NCI-H1417 treated with DMSO at 0.1 percent for 48 hours (cell line): ENCODE data around the gene CCL4.
"Not testable (repeated sequence)": the region's sequence is repeated elsewhere in the genome, so short reads cannot be mapped to it uniquely, and the experiment has no call there.

ENCODE experiments used
- DNase-seq: peaks from one replicate; lab custom pipeline; 2025; lab: John Stamatoyannopoulos, UW

The CCL4 gene

GRCh38 chr17:36087897-36088572, 15.6 kb upstream of the CCL4 start:
- DNase-seq = not testable (repeated sequence)

DNA sequence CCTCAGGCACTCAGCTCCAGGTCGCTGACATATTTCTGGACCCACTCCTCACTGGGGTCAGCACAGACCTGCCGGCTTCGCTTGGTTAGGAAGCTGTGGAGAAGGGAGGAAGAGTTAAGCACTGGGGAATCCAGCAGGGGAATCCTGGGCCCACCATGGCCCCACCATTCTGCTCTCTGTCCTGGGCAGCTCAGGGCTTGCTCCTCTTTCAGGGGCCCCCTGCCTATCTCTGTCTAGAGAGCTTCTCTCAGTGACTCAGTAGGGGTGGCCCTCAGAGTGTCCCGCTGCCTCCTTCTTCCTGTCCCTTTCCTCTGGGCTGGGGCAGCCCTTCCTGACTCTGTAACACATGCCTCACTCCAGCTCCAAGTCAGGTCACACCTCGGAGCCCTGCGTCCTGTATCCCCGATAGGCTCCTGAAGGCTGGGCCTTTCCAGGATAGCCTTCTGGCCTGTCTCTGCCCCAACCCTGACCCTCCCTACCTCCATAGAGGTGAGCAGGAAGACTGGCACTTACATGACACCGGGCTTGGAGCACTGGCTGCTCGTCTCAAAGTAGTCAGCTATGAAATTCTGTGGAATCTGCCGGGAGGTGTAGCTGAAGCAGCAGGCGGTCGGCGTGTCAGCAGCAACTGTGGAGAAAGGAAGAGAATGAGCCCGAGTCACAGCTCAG, 14.8 kb upstream of the CCL4 start:
- DNase-seq = no peak

- no peak for DNase-seq
These were observed 14.2 kb upstream of the CCL4 start for GRCh38 chr17:36089339-36089865.

- no peak for DNase-seq
These were observed 13.5 kb upstream of the CCL4 start, which contains the start of gene CCL3 for GRCh38 chr17:36089888-36090836. CCL3 (minus strand) TSS chr17:36090143; CDS start chr17:36090058, 85 bp downstream.

GRCh38 chr17:36092230-36092629, 11.4 kb upstream of the CCL4 start:
- no peak for DNase-seq

DNA sequence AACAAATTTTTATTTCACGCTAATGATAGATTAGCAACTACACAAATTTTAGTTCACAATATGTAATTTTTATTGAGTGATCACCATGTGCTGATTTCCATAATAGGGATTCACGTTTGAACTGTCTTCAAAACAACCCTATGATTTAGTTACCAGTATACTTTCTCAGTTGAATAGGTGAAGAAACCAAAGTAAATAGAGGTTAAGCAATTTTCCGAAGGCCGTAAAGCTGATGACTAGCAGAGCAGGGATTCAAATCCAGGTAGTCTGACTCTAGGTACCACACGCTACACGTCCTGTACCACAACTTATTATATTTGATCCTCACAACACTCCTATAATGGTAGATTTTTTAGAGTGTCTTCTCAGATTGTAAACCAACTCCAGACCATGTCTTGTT, 10.9 kb upstream of the CCL4 start:
- not testable (repeated sequence) for DNase-seq

- DNase-seq = no peak
These were observed 9.4 kb upstream of the CCL4 start for GRCh38 chr17:36094232-36094631.

DNA sequence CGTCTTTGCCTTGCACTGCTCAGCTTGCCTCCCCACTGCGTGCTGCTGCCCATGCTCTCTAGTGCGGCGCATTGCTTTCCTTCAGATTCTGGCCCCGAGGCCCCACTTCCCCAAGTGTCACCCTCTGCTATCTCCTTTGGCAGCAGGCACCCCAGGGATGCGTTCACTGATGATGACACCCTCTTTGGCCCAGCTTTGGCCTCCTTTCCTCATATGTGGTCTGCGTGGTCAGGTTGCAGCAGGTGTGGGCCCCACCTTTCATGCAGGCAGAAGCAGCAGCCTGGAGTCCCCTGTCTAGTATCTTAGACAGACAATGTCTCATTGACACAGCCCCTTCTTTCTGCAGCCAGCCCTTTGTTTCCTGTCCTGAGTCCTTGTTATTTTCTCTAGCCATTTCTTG, 8.9 kb upstream of the CCL4 start:
- no peak for DNase-seq

DNA sequence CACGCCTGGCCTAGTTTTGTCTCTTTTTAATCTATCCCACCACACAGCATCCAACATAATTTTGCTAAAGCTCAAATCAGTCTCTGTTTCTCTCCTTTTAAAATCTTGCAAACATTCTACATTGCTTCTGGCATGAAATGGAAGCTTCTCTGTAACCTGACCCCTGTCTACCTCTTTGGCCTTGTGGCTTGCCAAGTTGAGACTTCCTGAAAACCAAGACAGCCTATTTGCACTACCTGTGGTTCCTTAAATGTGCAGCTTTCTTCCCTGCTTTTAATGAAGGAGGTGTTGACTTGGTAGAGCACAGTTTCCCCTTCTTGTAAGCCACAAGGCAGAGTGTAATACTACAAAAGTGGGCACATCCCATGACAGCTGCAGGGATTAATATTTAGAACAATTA, 7.6 kb upstream of the CCL4 start:
- DNase-seq = no peak

GRCh38 chr17:36099004-36099403, 4.6 kb upstream of the CCL4 start:
- not testable (repeated sequence) for DNase-seq

DNA sequence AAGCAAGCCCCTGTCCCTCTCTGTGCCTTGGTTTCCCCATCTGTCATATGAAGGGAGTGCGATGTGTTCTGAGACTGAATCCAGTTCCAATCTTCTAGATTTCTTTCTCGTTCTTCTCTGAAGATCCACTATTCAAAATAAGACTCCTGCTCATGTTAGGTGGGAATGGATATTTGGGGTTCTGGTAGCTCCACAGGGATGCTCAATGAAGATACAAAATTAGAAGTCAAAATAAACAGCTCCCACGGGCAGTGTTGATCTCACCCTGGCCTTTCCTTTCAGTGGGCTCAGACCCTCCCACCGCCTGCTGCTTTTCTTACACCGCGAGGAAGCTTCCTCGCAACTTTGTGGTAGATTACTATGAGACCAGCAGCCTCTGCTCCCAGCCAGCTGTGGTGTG, 619 bp downstream of the CCL4 start:
- not testable (repeated sequence) for DNase-seq

DNA sequence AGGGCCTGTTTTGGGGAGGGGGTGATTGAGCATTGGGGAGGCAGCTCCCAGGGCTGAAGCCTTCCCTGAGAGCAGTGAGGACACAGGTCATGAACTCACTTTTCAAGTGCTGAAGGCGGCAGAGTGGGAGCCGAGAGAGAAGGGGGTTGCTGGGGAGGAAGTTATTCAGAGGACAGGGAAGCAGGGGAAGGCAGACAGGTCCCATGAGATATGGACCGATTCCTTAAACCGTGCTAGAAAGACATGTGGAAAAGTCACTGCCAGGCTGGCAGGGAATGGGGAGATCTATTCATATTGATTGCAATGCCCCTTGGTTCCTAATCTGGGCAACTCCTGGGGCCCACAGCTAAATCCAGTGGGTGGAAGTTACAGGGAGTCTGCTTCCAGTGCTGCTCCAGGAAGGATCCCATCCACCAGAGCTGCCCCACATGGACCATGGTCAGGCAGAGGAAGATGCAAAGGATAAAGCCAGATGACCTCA, 1.1 kb downstream of the CCL4 start:
- DNase-seq = no peak

- no peak for DNase-seq
These were observed 2.3 kb downstream of the CCL4 start for GRCh38 chr17:36105781-36106492.

GRCh38 chr17:36106493-36106835, 2.8 kb downstream of the CCL4 start:
- no peak for DNase-seq

DNA sequence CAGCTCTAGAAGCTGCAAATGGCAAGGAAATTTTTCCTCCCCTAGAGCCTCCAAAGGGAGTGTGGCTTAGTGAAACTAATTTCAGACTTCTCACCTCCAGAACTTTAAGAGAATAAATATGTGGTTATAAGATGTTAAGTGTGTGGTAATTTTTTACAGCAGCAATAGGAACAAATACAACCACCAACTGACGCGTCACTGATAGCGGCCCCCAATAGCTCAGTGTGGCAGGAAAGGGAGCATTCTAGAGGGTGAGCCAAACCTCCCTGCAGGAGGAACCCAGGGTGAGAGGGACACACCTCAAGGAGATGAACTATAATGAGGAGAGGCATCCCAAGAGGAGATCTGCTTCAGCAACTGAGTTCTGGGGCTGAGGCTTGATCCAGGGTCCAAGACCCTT, 4.0 kb downstream of the CCL4 start:
- DNase-seq = no peak

- not testable (repeated sequence) for DNase-seq
These were observed 4.6 kb downstream of the CCL4 start for GRCh38 chr17:36108265-36108664.

GRCh38 chr17:36111068-36111490, 7.5 kb downstream of the CCL4 start:
- no peak for DNase-seq

DNA sequence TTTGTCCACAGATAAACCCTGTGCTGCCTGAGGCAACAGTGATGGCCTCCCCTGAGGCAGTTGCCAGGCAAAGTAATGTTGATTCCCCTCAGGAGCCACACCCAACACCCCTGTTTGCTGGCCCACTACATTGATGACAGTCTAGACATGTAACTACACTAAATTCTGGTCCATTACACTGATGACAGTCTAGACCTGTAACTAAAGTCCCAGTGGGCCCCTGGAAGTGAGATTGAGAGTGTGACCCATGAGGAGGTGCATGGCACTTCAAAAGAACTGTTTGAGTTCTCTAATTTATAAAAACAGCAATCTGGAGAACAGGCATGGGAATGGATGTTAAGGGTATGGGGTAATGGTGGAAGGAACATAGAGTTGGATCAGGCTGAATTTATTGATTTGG, 8.9 kb downstream of the CCL4 start:
- DNase-seq = no peak

DNA sequence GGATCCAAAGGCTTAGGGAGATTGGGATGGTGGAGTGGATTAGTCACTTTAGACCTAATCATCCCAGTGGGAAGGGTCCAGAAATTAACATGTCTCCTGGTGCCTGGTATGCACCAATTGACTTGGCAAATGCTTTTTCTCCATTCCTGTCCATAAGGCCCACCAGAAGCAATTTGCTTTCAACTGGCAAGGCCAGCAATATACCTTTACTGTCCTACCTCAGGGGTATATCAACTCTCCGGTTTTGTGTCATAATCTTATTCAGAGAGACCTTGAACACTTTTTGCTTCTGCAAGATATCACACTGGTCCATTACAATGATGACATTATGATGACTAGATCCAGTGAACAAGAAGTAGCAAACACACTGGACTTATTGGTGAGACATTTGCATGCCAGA, 9.5 kb downstream of the CCL4 start:
- not testable (repeated sequence) for DNase-seq

DNA sequence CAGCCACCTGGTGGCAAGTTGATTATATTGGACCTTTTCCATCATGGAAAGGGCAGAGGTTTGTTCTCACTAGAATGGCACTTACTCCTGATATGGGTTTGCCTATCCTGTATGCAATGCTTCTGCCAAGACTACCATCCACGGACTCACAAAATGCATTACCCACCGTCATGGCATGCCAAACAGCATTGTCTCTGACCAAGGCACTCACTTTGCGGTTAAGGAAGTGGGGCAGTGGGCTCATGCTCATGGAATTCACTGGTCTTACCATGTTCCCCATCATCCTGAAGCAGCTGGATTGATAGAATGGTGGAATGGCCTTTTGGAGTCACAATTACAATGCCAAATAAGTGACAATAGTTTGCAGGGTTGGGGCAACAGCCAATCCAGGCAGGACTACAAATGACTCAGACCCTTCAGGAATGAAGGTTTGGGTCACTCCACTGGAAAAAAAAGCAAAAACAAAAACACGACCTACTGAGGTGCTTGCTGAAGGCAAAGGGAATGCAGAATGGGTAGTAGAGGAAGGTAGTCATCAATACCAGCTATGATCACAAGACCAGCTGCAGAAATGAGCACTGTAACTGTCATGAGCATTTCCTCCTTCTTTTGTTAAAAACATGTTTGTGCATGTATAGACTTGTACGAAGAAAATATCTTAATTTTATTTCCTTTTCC, 11.5 kb downstream of the CCL4 start:
- not testable (repeated sequence) for DNase-seq

GRCh38 chr17:36115649-36115977, 12.0 kb downstream of the CCL4 start:
- DNase-seq = not testable (repeated sequence)
